SJCRH30 (cell line): ENCODE results near the gene SPINT3. TPM values are rescaled to one million over a fixed set of nuclear protein-coding genes. Genes with fewer than 3 reads are reported as not detected.
"Not testable (repeated sequence)": the region's sequence is repeated elsewhere in the genome, so short reads cannot be mapped to it uniquely, and the experiment has no call there.

Experiments used
- DNase-seq, 2 experiments: peaks; one replicate each; pipeline ENCODE4 v3.0.0-alpha.2; 2015 to 2020
- H3K27ac ChIP-seq: fragments of 250-450 bp; sonication (Bioruptor Pico); 2 replicates; pipeline ENCODE4 v1.5.1; 2020; ENCODE audit warnings: mild to moderate bottlenecking, moderate library complexity
- H3K27me3 ChIP-seq: fragments of 250-450 bp; sonication (Bioruptor Pico); 2 replicates; pipeline ENCODE4 v1.5.1; 2020; ENCODE audit warnings: mild to moderate bottlenecking, moderate library complexity
- H3K36me3 ChIP-seq: fragments of 250-450 bp; sonication (Bioruptor Pico); 2 replicates; pipeline ENCODE4 v1.5.1; 2020; ENCODE audit warnings: mild to moderate bottlenecking, moderate library complexity
- H3K4me1 ChIP-seq: fragments of 250-450 bp; sonication (Bioruptor Pico); 2 replicates; pipeline ENCODE4 v1.5.1; 2020; ENCODE audit warnings: mild to moderate bottlenecking, moderate library complexity
- H3K4me3 ChIP-seq: fragments of 250-450 bp; sonication (Bioruptor Pico); 2 replicates; pipeline ENCODE4 v1.5.1; 2020; ENCODE audit warnings: mild to moderate bottlenecking, moderate library complexity
- H3K9me3 ChIP-seq: fragments of 250-450 bp; sonication (Bioruptor Pico); replicated peaks from 2 replicates; pipeline ENCODE4 v1.5.1; 2020; ENCODE audit warnings: mild to moderate bottlenecking, moderate library complexity
- total RNA-seq: library from RNA; depleted of rRNA; stranded (reverse); fragments of >200 nt; shearing (Covaris generic); gene quantifications from 2 replicates; pipeline ENCODE4 v1.2.3, GENCODE V29; 2014

Gene SPINT3
- total RNA-seq, 1 experiment from 2014 or later, result not detected

- H3K4me1 ChIP-seq, result no peaks in the 10 kb centered on the region
- DNase-seq, result no peak
Measured at GRCh38 chr20:45485388-45485787, 30.0 kb downstream of the SPINT3 start.

GRCh38 chr20:45484676-45485075, 30.7 kb downstream of the SPINT3 start:
- Histone ChIP-seq H3K4me1 (no peaks in the 10 kb centered on the region), H3K9me3 (no peaks in the 10 kb centered on the region), H3K36me3 (no peaks in the 10 kb centered on the region), H3K27ac (no peak overlapping the region), H3K4me3 (no peak overlapping the region), H3K27me3 (peaks cover 29% of the 10 kb centered on the region)
- no peak for DNase-seq

More at GRCh38 chr20:45485388-45485787, 30.0 kb downstream of the SPINT3 start:
- Histone ChIP-seq H3K27ac (no peak overlapping the region), H3K9me3 (no peaks in the 10 kb centered on the region), H3K36me3 (no peaks in the 10 kb centered on the region), H3K4me3 (no peak overlapping the region), H3K27me3 (peaks cover 29% of the 10 kb centered on the region)

GRCh38 chr20:45479822-45480221, 35.6 kb downstream of the SPINT3 start:
- no peaks in the 10 kb centered on the region for H3K4me1 ChIP-seq
- H3K4me3 ChIP-seq, result no peak overlapping the region
- no peak for DNase-seq
- 0 out of 2 replicates have a peak, but pooled peaks cover 2% of the 10 kb centered on the region for H3K9me3 ChIP-seq
- no peaks in the 10 kb centered on the region for H3K36me3 ChIP-seq
- peaks cover 7% of the 10 kb centered on the region for H3K27me3 ChIP-seq
- no peak overlapping the region for H3K27ac ChIP-seq

GRCh38 chr20:45477530-45478148, 37.8 kb downstream of the SPINT3 start:
- H3K9me3 ChIP-seq, H3K27ac ChIP-seq, H3K4me3 ChIP-seq, H3K36me3 ChIP-seq, H3K27me3 ChIP-seq, DNase-seq, H3K4me1 ChIP-seq: not testable (repeated sequence)

- H3K9me3 ChIP-seq, H3K27me3 ChIP-seq, H3K36me3 ChIP-seq, H3K4me3 ChIP-seq, H3K27ac ChIP-seq, DNase-seq, H3K4me1 ChIP-seq: not testable (repeated sequence)
Measured at GRCh38 chr20:45472286-45472685, 43.1 kb downstream of the SPINT3 start.

GRCh38 chr20:45470937-45471336, 44.5 kb downstream of the SPINT3 start:
- Histone ChIP-seq H3K4me3 (peak overlapping the region; percentile 63), H3K27ac (peak overlapping the region; percentile 30), H3K27me3 (peaks cover 6% of the 10 kb centered on the region), H3K4me1 (peaks cover 3% of the 10 kb centered on the region; the same call in 1 of the 2 replicates), H3K36me3 (no peaks in the 10 kb centered on the region), H3K9me3 (no peaks in the 10 kb centered on the region)
- DNase-seq, result peak in 1 of 2 experiments; percentile 56

- Histone ChIP-seq H3K36me3 (no peaks in the 10 kb centered on the region), H3K27me3 (peaks cover 6% of the 10 kb centered on the region), H3K9me3 (no peaks in the 10 kb centered on the region), H3K4me3 (peak overlapping the region; percentile 63), H3K27ac (peak overlapping the region; percentile 30), H3K4me1 (peaks cover 3% of the 10 kb centered on the region; the same call in 1 of the 2 replicates)
- peak; percentile 71 to 80 for DNase-seq
Measured at GRCh38 chr20:45470262-45470931, 45.0 kb downstream of the SPINT3 start.

- Histone ChIP-seq H3K27me3 (peaks cover 6% of the 10 kb centered on the region), H3K4me1 (peaks cover 3% of the 10 kb centered on the region; the same call in 1 of the 2 replicates), H3K27ac (peak within 1 kb of the TSS; percentile 30), H3K4me3 (peak within 1 kb of the TSS; percentile 63), H3K9me3 (no peaks in the 10 kb centered on the region), H3K36me3 (no peaks in the 10 kb centered on the region)
- DNase-seq, result peak; percentile 66 to 72
Measured at GRCh38 chr20:45469336-45470261, 45.8 kb downstream of the SPINT3 start, which contains the start of gene WFDC2. Gene WFDC2 (plus strand): TSS chr20:45469753. CDS start chr20:45469782, 29 bp downstream.

GRCh38 chr20:45467861-45468260, 47.6 kb downstream of the SPINT3 start:
- Histone ChIP-seq H3K27ac (no peak overlapping the region), H3K4me3 (no peak overlapping the region), H3K4me1 (peaks cover 3% of the 10 kb centered on the region; the same call in 1 of the 2 replicates), H3K27me3 (peaks cover 6% of the 10 kb centered on the region), H3K36me3 (no peaks in the 10 kb centered on the region), H3K9me3 (no peaks in the 10 kb centered on the region)
- peak in 1 of 2 experiments; percentile 41 for DNase-seq

- Histone ChIP-seq H3K27ac (no peak overlapping the region), H3K9me3 (no peaks in the 10 kb centered on the region), H3K27me3 (peaks cover 6% of the 10 kb centered on the region), H3K4me3 (no peak overlapping the region), H3K4me1 (peaks cover 3% of the 10 kb centered on the region; the same call in 1 of the 2 replicates), H3K36me3 (no peaks in the 10 kb centered on the region)
- DNase-seq, result no peak
Measured at GRCh38 chr20:45467172-45467571, 48.2 kb downstream of the SPINT3 start.

- Histone ChIP-seq H3K4me3 (no peak overlapping the region), H3K4me1 (peaks cover 3% of the 10 kb centered on the region; the same call in 1 of the 2 replicates), H3K36me3 (no peaks in the 10 kb centered on the region), H3K9me3 (no peaks in the 10 kb centered on the region), H3K27ac (no peak overlapping the region), H3K27me3 (peaks cover 16% of the 10 kb centered on the region)
- DNase-seq, result no peak
Measured at GRCh38 chr20:45465491-45466266, 49.7 kb downstream of the SPINT3 start.

- peaks cover 26% of the 10 kb centered on the region for H3K27me3 ChIP-seq
- H3K4me3 ChIP-seq, result no peak overlapping the region
- H3K27ac ChIP-seq, result no peak overlapping the region
- no peak for DNase-seq
- H3K9me3 ChIP-seq, result no peaks in the 10 kb centered on the region
- no peaks in the 10 kb centered on the region for H3K4me1 ChIP-seq
- no peaks in the 10 kb centered on the region for H3K36me3 ChIP-seq
Measured at GRCh38 chr20:45463709-45464108, 51.7 kb downstream of the SPINT3 start.

- DNase-seq, result peak in 1 of 2 experiments; percentile 28
- no peaks in the 10 kb centered on the region for H3K9me3 ChIP-seq
- peaks cover 28% of the 10 kb centered on the region for H3K27me3 ChIP-seq
- no peak overlapping the region for H3K4me3 ChIP-seq
- no peak overlapping the region for H3K27ac ChIP-seq
- no peaks in the 10 kb centered on the region for H3K36me3 ChIP-seq
- no peaks in the 10 kb centered on the region for H3K4me1 ChIP-seq
Measured at GRCh38 chr20:45462711-45463509, 52.5 kb downstream of the SPINT3 start.
